Gastrocnemius medialis (tissue), 4 donors: Measurements from ENCODE around the gene GAB2. TPM values are rescaled to one million over a fixed set of nuclear protein-coding genes. Genes with fewer than 3 reads are reported as not detected.
A peak's percentile ranks its signal among the peaks of the same experiment; 100 is the strongest.

ENCODE experiments used
- ATAC-seq, 2 donors: fragments of 150-250 bp; one replicate each; pipeline ENCODE4 v1.9.1; 2016
- DNase-seq, 2 donors: peaks; one replicate each; pipeline ENCODE4 v3.0.0-alpha.2; 2019
- H3K27ac ChIP-seq, 4 donors: fragments of 200-600 bp; sonication (generic); 1 replicate in 1 of 4; 2 replicates in 3 of 4; pipeline ENCODE4 v1.5.1; 2016 to 2018; ENCODE audit warnings: mild to moderate bottlenecking in 2 of 4, moderate library complexity in 1 of 4
- H3K27me3 ChIP-seq, 3 donors: fragments of 200-600 bp; sonication (generic) in 2 of 3; 1 replicate in 1 of 3; 2 replicates in 2 of 3; pipeline versions ENCODE4 v1.5.1 to v1.6.0; 2016 to 2019; ENCODE audit warnings: mild to moderate bottlenecking in 1 of 3, moderate library complexity in 1 of 3
- H3K36me3 ChIP-seq, 2 donors: fragments of 200-600 bp; sonication (generic) in 1 of 2; one replicate each; pipeline ENCODE4 v1.5.1; 2017 to 2018
- H3K4me1 ChIP-seq, 2 donors: fragments of 200-600 bp; sonication (generic) in 1 of 2; one replicate each; pipeline ENCODE4 v1.5.1; 2016 to 2017; ENCODE audit warnings: mild to moderate bottlenecking in 2 of 2
- H3K4me3 ChIP-seq, 4 donors: fragments of 200-600 bp; sonication (generic) in 3 of 4; 1 replicate in 1 of 4; 2 replicates in 3 of 4; pipeline ENCODE4 v1.5.1; 2016 to 2019; ENCODE audit warnings: mild to moderate bottlenecking in 2 of 4
- H3K9me3 ChIP-seq, 3 donors: fragments of 200-600 bp; sonication (generic) in 2 of 3; 1 replicate in 1 of 3; 2 replicates in 2 of 3; pipeline ENCODE4 v1.5.1; 2016 to 2019
- POLR2A ChIP-seq, 2 donors: fragments of 450-650 bp; IDR thresholded peaks; one replicate each; pipeline ENCODE4 v1.6.1; 2017; ENCODE audit warnings: antibody characterized with exemption in 2 of 2, mild to moderate bottlenecking in 2 of 2, moderate library complexity in 2 of 2
- in situ Hi-C, 4 donors: fragments of 200-750 bp; cut with MboI; loops; one replicate each; pipeline versions ENCODE4 v1.15.0 to v1.8.0; 2017; ENCODE audit warnings: low sequenced_read_pairs in 4 of 4
- intact Hi-C: fragments of 100-400 bp; cut with DNase I; formaldehyde crosslinking; loops from one replicate; pipeline ENCODE4 v1.15.1; 2023; ENCODE audit warnings: low total_unique reads
- total RNA-seq, 4 donors: library from RNA; depleted of rRNA; stranded (reverse); fragments of >200 nt; gene quantifications; one replicate each; pipeline versions ENCODE4 v1.1.0 to v1.2.3, GENCODE V29; 2016
- TF ChIP-seq, protein P1 (sequence below), 5 experiments: fragments of 450-650 bp in 3 of 5; fragments of 200-600 bp in 2 of 5; sonication (generic) in 2 of 5; IDR thresholded peaks in 4 of 5; conservative IDR thresholded peaks in 1 of 5; 1 replicate in 4 of 5; 2 replicates in 1 of 5; pipeline ENCODE4 v1.5.1; 2016 to 2019; ENCODE audit warnings: antibody characterized with exemption in 5 of 5, mild to moderate bottlenecking in 3 of 5, moderate library complexity in 3 of 5

GAB2 gene
- total RNA-seq, 4 donors from 2014 or later, result 4.9 to 68.0 (median 25.8) TPM

- Histone ChIP-seq H3K4me3 (peak overlapping the region; percentile 58 to 82 (median 78)), H3K27ac (peak overlapping the region; percentile 60 to 96 (median 79)), H3K9me3 (no peaks in the 10 kb centered on the region), H3K27me3 (peaks cover 0 to 4% (median 0%) of the 10 kb centered on the region in 3 donors), H3K4me1 (peaks cover 15% of the 10 kb centered on the region in 2 donors), H3K36me3 (no peaks in the 10 kb centered on the region)
- intact Hi-C loops (loop anchor here (5.0 kb wide), 3 partner anchors 144 to 426 kb away; partner anchors contain the start of genes ALG8 and INTS4), in situ Hi-C loops (loop anchor here (5.0 to 25.0 kb wide), 4 partner anchors 144 to 281 kb away; partner anchors contain the start of gene ALG8 (in 1 of the 4))
- ATAC-seq (no peak), DNase-seq (no peak)
- TF ChIP-seq, protein P1, sequence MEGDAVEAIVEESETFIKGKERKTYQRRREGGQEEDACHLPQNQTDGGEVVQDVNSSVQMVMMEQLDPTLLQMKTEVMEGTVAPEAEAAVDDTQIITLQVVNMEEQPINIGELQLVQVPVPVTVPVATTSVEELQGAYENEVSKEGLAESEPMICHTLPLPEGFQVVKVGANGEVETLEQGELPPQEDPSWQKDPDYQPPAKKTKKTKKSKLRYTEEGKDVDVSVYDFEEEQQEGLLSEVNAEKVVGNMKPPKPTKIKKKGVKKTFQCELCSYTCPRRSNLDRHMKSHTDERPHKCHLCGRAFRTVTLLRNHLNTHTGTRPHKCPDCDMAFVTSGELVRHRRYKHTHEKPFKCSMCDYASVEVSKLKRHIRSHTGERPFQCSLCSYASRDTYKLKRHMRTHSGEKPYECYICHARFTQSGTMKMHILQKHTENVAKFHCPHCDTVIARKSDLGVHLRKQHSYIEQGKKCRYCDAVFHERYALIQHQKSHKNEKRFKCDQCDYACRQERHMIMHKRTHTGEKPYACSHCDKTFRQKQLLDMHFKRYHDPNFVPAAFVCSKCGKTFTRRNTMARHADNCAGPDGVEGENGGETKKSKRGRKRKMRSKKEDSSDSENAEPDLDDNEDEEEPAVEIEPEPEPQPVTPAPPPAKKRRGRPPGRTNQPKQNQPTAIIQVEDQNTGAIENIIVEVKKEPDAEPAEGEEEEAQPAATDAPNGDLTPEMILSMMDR (IDR thresholded peaks at IDR 0.05 in 4 of 5, conservative IDR thresholded peaks at IDR 0.05 in 1 of 5), result no peak
- TF ChIP-seq POLR2A (IDR thresholded peaks at IDR 0.05), result no peak
Observed at GRCh38 chr11:78418584-78419211, 1.1 kb upstream of the GAB2 start.

GRCh38 chr11:78417888-78418583, 416 bp upstream of the GAB2 start:
- DNase-seq (peak; percentile 50 to 62), ATAC-seq (peak; percentile 62 to 69)
- Histone ChIP-seq H3K27me3 (peaks cover 0 to 4% (median 0%) of the 10 kb centered on the region in 3 donors), H3K4me1 (peaks cover 15% of the 10 kb centered on the region in 2 donors), H3K4me3 (peak overlapping the region; percentile 58 to 82 (median 78)), H3K36me3 (no peaks in the 10 kb centered on the region), H3K9me3 (no peaks in the 10 kb centered on the region), H3K27ac (peak overlapping the region; percentile 60 to 96 (median 79))
- TF ChIP-seq POLR2A (IDR thresholded peaks at IDR 0.05), result peak; percentile 70 to 84
- TF ChIP-seq, protein P1 (IDR thresholded peaks at IDR 0.05 in 4 of 5, conservative IDR thresholded peaks at IDR 0.05 in 1 of 5), result peak in 4 of 5 experiments; percentile 19 to 47 (median 40)
- in situ Hi-C loops, result loop anchor here (5.0 to 25.0 kb wide), 4 partner anchors 144 to 281 kb away; partner anchors contain the start of gene ALG8 (in 1 of the 4)
- intact Hi-C loops, result loop anchor here (1.0 to 5.0 kb wide), 5 partner anchors 144 to 597 kb away; partner anchors contain the start of genes AAMDC, ALG8, INTS4 and KCTD21

DNA sequence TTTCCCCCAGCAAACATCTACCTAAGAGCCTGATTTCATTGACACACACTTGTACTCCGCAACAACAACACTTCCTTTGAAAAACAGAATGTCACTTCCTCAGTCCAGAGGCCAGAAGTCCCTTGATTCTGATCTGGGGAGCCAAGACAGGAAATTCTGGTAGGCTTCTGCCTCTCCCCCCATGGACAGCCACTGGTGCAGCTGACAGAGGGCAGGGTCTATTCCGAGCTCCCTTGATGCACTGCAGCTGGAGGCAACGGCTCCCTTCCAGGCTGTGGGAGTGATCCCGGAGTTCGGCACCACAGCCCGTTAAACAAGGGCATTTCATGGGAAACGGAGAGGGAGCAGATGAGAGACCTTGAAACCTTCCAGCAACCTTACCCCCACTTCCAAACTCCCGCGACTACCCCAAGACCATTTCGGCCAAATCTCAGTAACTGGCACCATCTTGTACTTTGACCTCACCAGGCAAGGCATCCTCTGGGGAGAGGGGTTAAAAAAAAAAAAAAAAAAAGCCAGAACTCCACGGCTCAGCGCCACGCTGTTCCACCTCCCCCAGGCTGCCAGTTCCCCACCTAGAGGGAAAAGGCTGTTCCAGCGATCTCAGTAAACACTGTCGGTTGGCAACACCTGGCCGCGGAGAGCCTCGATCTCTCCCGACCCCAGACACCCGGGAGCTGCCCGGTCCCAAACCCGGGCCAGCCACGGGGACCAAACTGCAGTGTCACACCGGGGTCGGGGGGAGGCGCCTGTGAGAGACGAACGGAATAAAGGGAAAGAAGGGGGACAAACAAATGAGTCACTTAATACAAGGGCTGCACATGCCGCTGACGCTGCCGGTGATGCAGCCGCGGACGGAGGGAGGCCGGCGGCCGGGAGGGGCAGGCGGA, 1.1 kb downstream of the GAB2 start:
- peaks cover 15% of the 10 kb centered on the region in 2 donors for H3K4me1 ChIP-seq
- intact Hi-C loops (loop anchor here (1.0 to 5.0 kb wide), 5 partner anchors 146 to 596 kb away; partner anchors contain the start of genes AAMDC, ALG8, INTS4 and KCTD21), in situ Hi-C loops (loop anchor here (5.0 to 25.0 kb wide), 4 partner anchors 146 to 279 kb away; partner anchors contain the start of gene ALG8 (in 1 of the 4))
- peak overlapping the region; percentile 81 to 96 (median 85) for H3K27ac ChIP-seq
- no peaks in the 10 kb centered on the region for H3K9me3 ChIP-seq
- TF ChIP-seq POLR2A (IDR thresholded peaks at IDR 0.05), result peak; percentile 75 to 92
- TF ChIP-seq, protein P1 (IDR thresholded peaks at IDR 0.05 in 4 of 5, conservative IDR thresholded peaks at IDR 0.05 in 1 of 5), result peak; percentile 18 to 45 (median 33)
- H3K27me3 ChIP-seq, result peaks cover 0 to 4% (median 0%) of the 10 kb centered on the region in 3 donors
- ATAC-seq, result peak; percentile 63 to 76
- peak overlapping the region; percentile 65 to 82 (median 70) for H3K4me3 ChIP-seq
- no peaks in the 10 kb centered on the region for H3K36me3 ChIP-seq
- DNase-seq, result peak; percentile 66 to 78

- peak overlapping the region; percentile 81 to 96 (median 85) for H3K27ac ChIP-seq
- ATAC-seq, result no peak
- in situ Hi-C loops, result loop anchor here (5.0 to 25.0 kb wide), 4 partner anchors 147 to 278 kb away; partner anchors contain the start of gene ALG8 (in 1 of the 4)
Observed at GRCh38 chr11:78415338-78415737, 2.3 kb downstream of the GAB2 start.

More at GRCh38 chr11:78415338-78415737, 2.3 kb downstream of the GAB2 start:
- H3K36me3 ChIP-seq, result no peaks in the 10 kb centered on the region
- TF ChIP-seq POLR2A (IDR thresholded peaks at IDR 0.05), result no peak
- TF ChIP-seq, protein P1 (IDR thresholded peaks at IDR 0.05 in 4 of 5, conservative IDR thresholded peaks at IDR 0.05 in 1 of 5), result no peak
- H3K9me3 ChIP-seq, result no peaks in the 10 kb centered on the region
- intact Hi-C loops, result loop anchor here (5.0 kb wide), 3 partner anchors 147 to 423 kb away; partner anchors contain the start of genes ALG8 and INTS4
- H3K4me3 ChIP-seq, result no peak overlapping the region
- peaks cover 0 to 4% (median 0%) of the 10 kb centered on the region in 3 donors for H3K27me3 ChIP-seq
- H3K4me1 ChIP-seq, result peaks cover 11 to 12% of the 10 kb centered on the region in 2 donors
- no peak for DNase-seq
